OCI-LY3 (cell line): ENCODE data around the gene UBAP2L.

Experiments
- CTCF ChIP-seq: fragments of 200-600, 300-600 bp; sonication (generic); IDR thresholded peaks from 2 replicates; pipeline ENCODE4 v1.5.1; 2014; ENCODE audit warnings: antibody characterized with exemption, low read length, low read depth
- EZH2phosphoT487 ChIP-seq: fragments of 200-600 bp; shearing (Covaris generic); IDR thresholded peaks from 2 replicates; pipeline ENCODE4 v1.6.1; 2018; ENCODE audit warnings: antibody characterized with exemption, mixed run types, low read depth

DNA sequence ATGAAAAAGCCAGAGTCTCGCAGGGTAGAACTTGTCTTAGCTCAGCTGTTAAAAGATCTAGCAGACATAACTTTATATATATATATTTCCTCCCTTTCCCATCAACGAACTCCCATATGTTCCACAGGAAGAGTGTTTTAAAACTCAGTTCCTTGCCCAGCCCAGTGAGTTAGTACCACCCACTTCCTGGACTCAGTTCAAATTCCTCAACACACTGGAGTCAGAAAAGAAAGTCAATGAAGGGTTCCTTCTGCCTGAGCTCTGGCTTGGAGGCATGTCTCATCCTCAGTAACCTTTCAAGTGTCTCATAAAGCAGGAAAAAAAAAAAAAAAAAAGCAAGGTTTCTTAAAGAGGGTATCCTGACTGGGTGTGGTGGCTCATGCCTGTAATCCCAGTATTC, 44.4 kb upstream of the UBAP2L start:
- no peak for TF ChIP-seq CTCF
- TF ChIP-seq EZH2phosphoT487, result no peak
